GM19397 (cell line): ENCODE results near the gene CPPED1.

Source experiments
- ATAC-seq: cut with Tn5 transposase; IDR thresholded peaks from one replicate; pipeline ENCODE4 v1.9.1; 2021; ENCODE audit warnings: mild to moderate bottlenecking, moderate library complexity; ENCODE audit not compliant: unreplicated experiment

CPPED1 gene

GRCh38 chr16:12653820-12654392 is 149.8 kb downstream of the CPPED1 start:
- ATAC-seq, result no peak

GRCh38 chr16:12652924-12653323 is 150.8 kb downstream of the CPPED1 start:
- no peak for ATAC-seq

GRCh38 chr16:12651765-12652512 is 151.7 kb downstream of the CPPED1 start:
- ATAC-seq, result no peak

GRCh38 chr16:12649356-12649755 is 154.3 kb downstream of the CPPED1 start:
- ATAC-seq, result no peak

- ATAC-seq, result no peak
Observed at GRCh38 chr16:12646490-12647274, 157.0 kb downstream of the CPPED1 start.

- no peak for ATAC-seq
Observed at GRCh38 chr16:12646098-12646489, 157.6 kb downstream of the CPPED1 start.

GRCh38 chr16:12643034-12643455 is 160.6 kb downstream of the CPPED1 start:
- no peak for ATAC-seq

GRCh38 chr16:12639044-12639443 is 164.6 kb downstream of the CPPED1 start:
- ATAC-seq, result no peak

GRCh38 chr16:12637002-12637401 is 166.7 kb downstream of the CPPED1 start:
- no peak for ATAC-seq

GRCh38 chr16:12629271-12629670 is 174.4 kb downstream of the CPPED1 start:
- ATAC-seq, result no peak

- ATAC-seq, result no peak
Observed at GRCh38 chr16:12628536-12628935, 175.2 kb downstream of the CPPED1 start.

- no peak for ATAC-seq
Observed at GRCh38 chr16:12627394-12627793, 176.3 kb downstream of the CPPED1 start.

- no peak for ATAC-seq
Observed at GRCh38 chr16:12626411-12626810, 177.3 kb downstream of the CPPED1 start.

GRCh38 chr16:12625716-12626115 is 178.0 kb downstream of the CPPED1 start:
- ATAC-seq, result no peak

GRCh38 chr16:12625068-12625467 is 178.6 kb downstream of the CPPED1 start:
- no peak for ATAC-seq

GRCh38 chr16:12620150-12620549 is 183.5 kb downstream of the CPPED1 start:
- ATAC-seq, result no peak

GRCh38 chr16:12618515-12618914 is 185.2 kb downstream of the CPPED1 start:
- ATAC-seq, result no peak

- ATAC-seq, result no peak
Observed at GRCh38 chr16:12617401-12617819, 186.3 kb downstream of the CPPED1 start.

GRCh38 chr16:12614662-12615278 is 188.9 kb downstream of the CPPED1 start:
- ATAC-seq, result no peak

GRCh38 chr16:12613992-12614661 is 189.6 kb downstream of the CPPED1 start:
- ATAC-seq, result no peak
